Esophagus muscularis mucosa (tissue), 3 donors: Measurements from ENCODE around the gene ACAP1.

Experiments
- CTCF ChIP-seq, 3 experiments: fragments of 200-600 bp in 2 of 3; fragments of 450-650 bp in 1 of 3; sonication (generic) in 2 of 3; IDR thresholded peaks; one replicate each; pipeline ENCODE4 v1.5.1; 2017 to 2019; ENCODE audit warnings: antibody characterized with exemption in 3 of 3, mild to moderate bottlenecking in 2 of 3, moderate library complexity in 1 of 3
- EP300 ChIP-seq: sonication (generic); formaldehyde crosslinking; IDR thresholded peaks from one replicate; pipeline ENCODE4 v1.6.1; 2017; ENCODE audit warnings: antibody characterized with exemption

GRCh38 chr17:7336240-7337175 lies at the start of gene ACAP1:
- no peak for TF ChIP-seq EP300
- TF ChIP-seq CTCF (IDR thresholded peaks at IDR 0.05): no peak
